ENCODE measurements around the gene MGAT5.

MGAT5 gene

GRCh38 chr2:134324947-134325346, 71.1 kb downstream of the MGAT5 start:
- no peak overlapping the region for H3K4me3 ChIP-seq (ENCODE audit: low read depth, low read length)
- TF ChIP-seq CTCF (IDR thresholded peaks at IDR 0.05; ENCODE audit: low read depth, low read length) = no peak

- H3K4me3 ChIP-seq (ENCODE audit: low read depth, low read length) = no peak overlapping the region
- TF ChIP-seq CTCF (IDR thresholded peaks at IDR 0.05; ENCODE audit: low read depth, low read length) = no peak
These were observed 71.8 kb downstream of the MGAT5 start for GRCh38 chr2:134325696-134326095.

GRCh38 chr2:134327367-134327766, 73.5 kb downstream of the MGAT5 start:
- no peak for TF ChIP-seq CTCF (IDR thresholded peaks at IDR 0.05; ENCODE audit: low read depth, low read length)
- H3K4me3 ChIP-seq (ENCODE audit: low read depth, low read length) = no peak overlapping the region

- no peak overlapping the region for H3K4me3 ChIP-seq (ENCODE audit: low read depth, low read length)
- no peak for TF ChIP-seq CTCF (IDR thresholded peaks at IDR 0.05; ENCODE audit: low read depth, low read length)
These were observed 77.2 kb downstream of the MGAT5 start for GRCh38 chr2:134331081-134331480.

- TF ChIP-seq CTCF (IDR thresholded peaks at IDR 0.05; ENCODE audit: low read depth, low read length) = no peak
- no peak overlapping the region for H3K4me3 ChIP-seq (ENCODE audit: low read depth, low read length)
These were observed 79.8 kb downstream of the MGAT5 start for GRCh38 chr2:134333646-134334189.

GRCh38 chr2:134334542-134335353, 80.9 kb downstream of the MGAT5 start:
- no peak overlapping the region for H3K4me3 ChIP-seq (ENCODE audit: low read depth, low read length)
- no peak for TF ChIP-seq CTCF (IDR thresholded peaks at IDR 0.05; ENCODE audit: low read depth, low read length)

- H3K4me3 ChIP-seq (ENCODE audit: low read depth, low read length) = no peak overlapping the region
- TF ChIP-seq CTCF (IDR thresholded peaks at IDR 0.05; ENCODE audit: low read depth, low read length) = no peak
These were observed 81.7 kb downstream of the MGAT5 start for GRCh38 chr2:134335601-134336000.
